Measurements from ENCODE around the gene DNAJC5. TPM values are rescaled to one million over a fixed set of nuclear protein-coding genes. Genes with fewer than 3 reads are reported as not detected.
A peak's percentile ranks its signal among the peaks of the same experiment; 100 is the strongest.
"Not testable (repeated sequence)": the region's sequence is repeated elsewhere in the genome, so short reads cannot be mapped to it uniquely, and the experiment has no call there.

The DNAJC5 gene
- total and polyA plus RNA-seq, 2 donors (not counting 1 experiment from before 2014, with no cell fraction given) = 12.2 to 33.3 TPM

GRCh38 chr20:63974402-63975200 is 79.7 kb downstream of the DNAJC5 start:
- intact Hi-C loops (cut with micrococcal nuclease) = loop anchor here (1.0 kb wide), 3 partner anchors 188 to 478 kb away; no protein-coding TSS in a partner anchor
- Mint-ChIP-seq H3K27me3 (no peaks in the 10 kb centered on the region), H3K27ac (no peak overlapping the region), H3K4me3 (no peak overlapping the region), H3K9me3 (ENCODE audit: insufficient read depth) (no peaks in the 10 kb centered on the region), H3K4me1 (peaks cover 23% of the 10 kb centered on the region)
- peaks cover 10% of the 10 kb centered on the region for H4K20me1 ChIP-seq (ENCODE audit: control insufficient read depth, insufficient read depth, low read length, poor library complexity, severe bottlenecking)
- no peak overlapping the region for H3K27ac ChIP-seq (ENCODE audit: low read length in 2 of 2)
- no peak for ATAC-seq (ENCODE audit: low read depth)
- no peak for TF ChIP-seq EZH2 (IDR thresholded peaks at IDR 0.05; ENCODE audit: borderline replicate concordance, insufficient read depth, low read depth, low read length, poor library complexity, severe bottlenecking)
- no peak for TF ChIP-seq CTCF (IDR thresholded peaks at IDR 0.05)
- H3K9me3 ChIP-seq (ENCODE audit: control extremely low read depth in 1 of 3, control insufficient read depth in 2 of 3, insufficient read depth in 1 of 3, low read length in 2 of 3) = no peaks in the 10 kb centered on the region
- POLR2A ChIA-PET = interaction anchor here (1.0 kb wide), 1 partner anchor 17 kb away, joined by 3 read pairs; no protein-coding TSS in a partner anchor
- H3K4me1 ChIP-seq (ENCODE audit: control insufficient read depth in 2 of 2, insufficient read depth in 2 of 2, low read length in 2 of 2) = peaks cover 17 to 29% of the 10 kb centered on the region in 2 donors
- no peak overlapping the region for H2AFZ ChIP-seq (ENCODE audit: insufficient read depth, low read depth, low read length, poor library complexity, severe bottlenecking)
- no peak overlapping the region for H3K9ac ChIP-seq (ENCODE audit: low read length)
- 94% methylated on average over 17 of the region's 19 CpGs for WGBS (ENCODE audit: insufficient coverage)
- no peaks in the 10 kb centered on the region for H3K79me2 ChIP-seq (ENCODE audit: control insufficient read depth, insufficient read depth, low read length)
- H3K36me3 ChIP-seq (replicated peaks in 1 of 2; ENCODE audit: control extremely low read depth in 1 of 2, control insufficient read depth in 1 of 2, extremely low read depth in 1 of 2, insufficient read depth in 2 of 2, low read length in 1 of 2) = peaks cover 0 to 2% of the 10 kb centered on the region in 2 experiments
- no peak for DNase-seq
- CTCF ChIA-PET = interaction anchor here (0.6 to 3.0 kb wide), 31 partner anchors 8 to 752 kb away, joined by 3 to 26 read pairs (median 5); partner anchors contain the start of genes ARFRP1, PPDPF, PTK6 and TPD52L2
- H3K27me3 ChIP-seq (replicated peaks in 1 of 4; ENCODE audit: control extremely low read depth in 1 of 4, control insufficient read depth in 3 of 4, insufficient read depth in 4 of 4, low read length in 3 of 4) = no peaks in the 10 kb centered on the region
- no peak overlapping the region for H3K4me2 ChIP-seq (replicated peaks; ENCODE audit: low read depth, low read length, poor library complexity, severe bottlenecking)
- no peak overlapping the region for H3K4me3 ChIP-seq (ENCODE audit: control extremely low read depth in 1 of 5, extremely low read depth in 1 of 5, insufficient read depth in 1 of 5, low read depth in 2 of 5, low read length in 4 of 5)

GRCh38 chr20:63976511-63976910 is 81.6 kb downstream of the DNAJC5 start:
- H3K27ac ChIP-seq (ENCODE audit: low read length in 2 of 2); H3K4me2 ChIP-seq (replicated peaks; ENCODE audit: low read depth, low read length, poor library complexity, severe bottlenecking); H3K9ac ChIP-seq (ENCODE audit: low read length); H3K4me3 ChIP-seq (ENCODE audit: control extremely low read depth in 1 of 5, extremely low read depth in 1 of 5, insufficient read depth in 1 of 5, low read depth in 2 of 5, low read length in 4 of 5); intact Hi-C loops (cut with micrococcal nuclease); H3K79me2 ChIP-seq (ENCODE audit: control insufficient read depth, insufficient read depth, low read length); H3K9me3 Mint-ChIP-seq (ENCODE audit: insufficient read depth); H3K27ac Mint-ChIP-seq; POLR2A ChIA-PET; H3K9me3 ChIP-seq (ENCODE audit: control extremely low read depth in 1 of 3, control insufficient read depth in 2 of 3, insufficient read depth in 1 of 3, low read length in 2 of 3); H3K36me3 ChIP-seq (replicated peaks in 1 of 2; ENCODE audit: control extremely low read depth in 1 of 2, control insufficient read depth in 1 of 2, extremely low read depth in 1 of 2, insufficient read depth in 2 of 2, low read length in 1 of 2); H2AFZ ChIP-seq (ENCODE audit: insufficient read depth, low read depth, low read length, poor library complexity, severe bottlenecking); H3K27me3 Mint-ChIP-seq; CTCF ChIA-PET; H3K27me3 ChIP-seq (replicated peaks in 1 of 4; ENCODE audit: control extremely low read depth in 1 of 4, control insufficient read depth in 3 of 4, insufficient read depth in 4 of 4, low read length in 3 of 4); ATAC-seq (ENCODE audit: low read depth): not testable (repeated sequence)
- Mint-ChIP-seq H3K4me3 (peak overlapping the region; percentile 32), H3K4me1 (peaks cover 35% of the 10 kb centered on the region)
- H4K20me1 ChIP-seq (ENCODE audit: control insufficient read depth, insufficient read depth, low read length, poor library complexity, severe bottlenecking) = peaks cover 10% of the 10 kb centered on the region
- peak; percentile 3 for DNase-seq
- 100% methylated on average over 2 of the region's 7 CpGs for WGBS (ENCODE audit: insufficient coverage)
- peaks cover 24 to 38% of the 10 kb centered on the region in 2 donors for H3K4me1 ChIP-seq (ENCODE audit: control insufficient read depth in 2 of 2, insufficient read depth in 2 of 2, low read length in 2 of 2)

All from B cell (primary cell).